Adrenal gland (tissue), 5 donors: Measurements from ENCODE around the gene PPP1R16B.

Experiments used
- POLR2A ChIP-seq, 2 donors: fragments of 450-650 bp; IDR thresholded peaks; one replicate each; pipeline ENCODE4 v1.6.1; 2017; ENCODE audit warnings: antibody characterized with exemption in 2 of 2, mild to moderate bottlenecking in 2 of 2, moderate library complexity in 1 of 2
- TF ChIP-seq, protein P1 (sequence below), 6 experiments: fragments of 450-650 bp in 4 of 6; fragments of 200-600 bp in 2 of 6; sonication (generic) in 1 of 6; IDR thresholded peaks; 1 replicate in 5 of 6; 2 replicates in 1 of 6; pipeline versions ENCODE4 v1.5.1 to v1.8.0; 2016 to 2021; ENCODE audit warnings: antibody characterized with exemption in 6 of 6, mild to moderate bottlenecking in 2 of 6, moderate library complexity in 1 of 6
- donor health status: DM: no; HTN: no; CAD: no.

DNA sequence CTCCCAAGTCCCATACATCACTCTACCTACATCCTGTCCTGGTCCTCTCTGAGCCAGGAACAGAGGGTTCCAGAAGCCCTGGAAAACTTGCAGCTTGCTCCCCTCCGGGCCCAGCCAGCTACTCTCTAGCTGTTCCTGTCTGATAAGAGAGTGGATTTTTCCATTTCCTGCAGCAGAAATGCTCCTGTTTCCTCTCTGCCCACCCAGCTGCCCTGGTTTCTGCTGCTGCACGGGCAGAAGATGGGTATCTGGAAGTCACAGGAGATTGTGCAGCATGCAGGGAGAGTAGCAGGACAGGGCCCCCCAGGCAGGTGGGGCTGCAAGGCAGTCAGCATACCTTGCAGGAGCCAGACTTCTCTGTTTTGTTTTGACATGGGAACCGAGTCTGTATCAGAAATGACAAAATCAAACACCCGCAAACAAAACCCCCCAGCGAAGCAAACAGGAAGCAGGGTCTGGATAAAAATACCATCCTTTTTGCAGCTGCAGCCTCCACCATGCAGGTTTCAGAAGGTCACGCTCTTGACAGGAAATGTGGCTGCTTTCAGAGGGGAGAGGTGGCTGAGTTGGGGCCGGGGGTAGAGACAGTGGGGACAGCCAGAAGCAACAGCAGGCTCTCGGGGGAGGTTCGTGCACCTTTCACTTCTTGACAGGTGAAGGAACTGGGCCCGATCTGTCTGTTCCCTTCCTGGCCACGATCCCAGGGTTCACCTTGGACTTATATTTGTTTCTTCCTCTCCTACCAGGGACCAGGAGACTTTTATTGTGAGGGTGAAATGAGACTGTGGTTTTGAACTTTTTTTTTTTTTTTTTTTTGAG lies 69.9 kb downstream of the PPP1R16B start:
- TF ChIP-seq, protein P1, sequence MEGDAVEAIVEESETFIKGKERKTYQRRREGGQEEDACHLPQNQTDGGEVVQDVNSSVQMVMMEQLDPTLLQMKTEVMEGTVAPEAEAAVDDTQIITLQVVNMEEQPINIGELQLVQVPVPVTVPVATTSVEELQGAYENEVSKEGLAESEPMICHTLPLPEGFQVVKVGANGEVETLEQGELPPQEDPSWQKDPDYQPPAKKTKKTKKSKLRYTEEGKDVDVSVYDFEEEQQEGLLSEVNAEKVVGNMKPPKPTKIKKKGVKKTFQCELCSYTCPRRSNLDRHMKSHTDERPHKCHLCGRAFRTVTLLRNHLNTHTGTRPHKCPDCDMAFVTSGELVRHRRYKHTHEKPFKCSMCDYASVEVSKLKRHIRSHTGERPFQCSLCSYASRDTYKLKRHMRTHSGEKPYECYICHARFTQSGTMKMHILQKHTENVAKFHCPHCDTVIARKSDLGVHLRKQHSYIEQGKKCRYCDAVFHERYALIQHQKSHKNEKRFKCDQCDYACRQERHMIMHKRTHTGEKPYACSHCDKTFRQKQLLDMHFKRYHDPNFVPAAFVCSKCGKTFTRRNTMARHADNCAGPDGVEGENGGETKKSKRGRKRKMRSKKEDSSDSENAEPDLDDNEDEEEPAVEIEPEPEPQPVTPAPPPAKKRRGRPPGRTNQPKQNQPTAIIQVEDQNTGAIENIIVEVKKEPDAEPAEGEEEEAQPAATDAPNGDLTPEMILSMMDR (IDR thresholded peaks at IDR 0.05), result no peak
- no peak for TF ChIP-seq POLR2A (IDR thresholded peaks at IDR 0.05)
